ENCODE results near the gene NR6A1.

The NR6A1 gene

DNA sequence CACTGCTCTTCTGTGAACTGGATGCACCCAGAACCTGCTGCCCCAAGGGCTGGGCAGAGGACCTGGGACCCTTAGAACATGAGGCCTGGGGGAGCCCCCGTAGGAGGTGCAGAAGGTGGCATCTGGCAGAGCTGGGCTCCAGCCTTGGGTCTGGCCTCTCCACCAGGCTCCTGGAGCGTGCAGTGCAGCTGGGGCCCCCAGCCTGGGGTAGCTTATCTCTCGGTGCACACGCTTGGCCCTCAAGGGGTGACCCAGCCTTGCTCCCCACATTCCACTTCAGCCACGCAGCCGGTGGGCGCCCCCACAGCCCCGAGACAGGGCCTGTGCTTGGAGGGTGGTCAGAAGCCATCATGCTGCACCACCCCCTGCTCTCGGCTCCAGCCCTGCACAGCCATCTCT, 258.3 kb downstream of the NR6A1 start:
- no peak for DNase-seq

DNA sequence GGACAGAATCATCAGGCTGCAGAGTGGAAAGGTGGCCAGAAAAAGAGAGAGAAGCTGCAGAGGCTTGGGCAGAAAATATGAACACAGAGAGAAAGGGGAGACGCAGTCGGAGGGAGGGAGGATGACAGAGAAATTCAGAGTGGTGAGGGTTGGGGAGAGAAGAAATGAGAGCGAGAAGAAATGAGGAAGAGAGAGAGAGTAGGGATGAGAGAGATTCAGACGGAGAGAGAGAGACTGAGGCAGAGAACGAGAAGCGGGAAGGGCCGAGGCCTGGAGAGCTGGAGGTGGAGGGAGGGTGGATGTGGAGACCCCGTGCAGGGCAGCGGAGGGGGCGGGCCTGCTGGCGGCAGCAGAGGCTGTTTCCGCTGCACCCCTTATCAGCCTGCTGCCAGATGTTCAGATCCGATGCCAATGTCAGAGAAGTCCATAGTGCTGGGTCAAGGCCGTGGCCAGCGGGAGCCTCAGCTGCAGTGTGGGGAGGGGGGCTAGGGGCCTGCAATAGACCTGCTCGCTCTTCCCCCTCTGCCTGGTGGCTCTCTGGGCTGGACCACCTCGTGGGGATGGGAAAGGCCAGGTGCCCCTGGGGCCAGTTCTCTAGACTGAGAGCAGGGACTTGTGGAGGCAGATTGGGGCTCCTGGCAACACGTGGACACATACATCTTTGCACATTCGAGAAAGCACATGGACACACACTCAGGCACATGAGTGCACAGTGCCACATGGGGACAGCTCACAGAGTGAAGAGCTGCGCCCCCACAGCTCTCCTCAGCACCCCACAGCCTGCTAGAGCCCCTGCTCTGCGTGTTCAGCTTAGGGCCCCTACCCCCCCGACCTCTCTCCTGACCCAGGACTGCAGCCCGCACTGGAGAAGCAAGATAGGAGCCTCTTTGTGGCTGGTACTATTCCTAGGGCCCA, 259.0 kb downstream of the NR6A1 start:
- no peak for DNase-seq

DNA sequence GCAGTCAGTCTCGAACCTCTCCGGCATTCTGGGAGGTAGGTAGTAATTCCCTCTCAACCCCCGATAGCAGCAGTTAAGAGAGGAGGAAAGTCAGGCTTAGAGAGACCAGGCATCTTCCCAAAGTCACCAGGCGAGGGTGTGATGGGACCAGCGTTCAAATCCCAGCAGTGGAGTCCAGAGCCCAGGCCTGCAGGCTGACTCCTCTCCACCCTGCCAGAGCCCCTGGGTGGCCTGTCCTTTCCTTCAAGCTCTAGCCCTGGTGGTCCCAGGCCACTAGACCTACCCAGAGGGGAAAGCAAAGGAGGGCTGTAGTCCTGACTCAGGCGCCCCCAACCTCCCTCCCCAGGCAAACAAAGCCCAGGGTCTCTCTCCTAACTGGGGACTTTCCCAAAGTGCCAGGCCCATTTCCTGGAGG, 259.7 kb downstream of the NR6A1 start:
- no peak for DNase-seq

GRCh38 chr9:124510650-124511425, 260.3 kb downstream of the NR6A1 start:
- no peak for DNase-seq

- no peak for DNase-seq
Measured at GRCh38 chr9:124507880-124508423, 263.2 kb downstream of the NR6A1 start.

DNA sequence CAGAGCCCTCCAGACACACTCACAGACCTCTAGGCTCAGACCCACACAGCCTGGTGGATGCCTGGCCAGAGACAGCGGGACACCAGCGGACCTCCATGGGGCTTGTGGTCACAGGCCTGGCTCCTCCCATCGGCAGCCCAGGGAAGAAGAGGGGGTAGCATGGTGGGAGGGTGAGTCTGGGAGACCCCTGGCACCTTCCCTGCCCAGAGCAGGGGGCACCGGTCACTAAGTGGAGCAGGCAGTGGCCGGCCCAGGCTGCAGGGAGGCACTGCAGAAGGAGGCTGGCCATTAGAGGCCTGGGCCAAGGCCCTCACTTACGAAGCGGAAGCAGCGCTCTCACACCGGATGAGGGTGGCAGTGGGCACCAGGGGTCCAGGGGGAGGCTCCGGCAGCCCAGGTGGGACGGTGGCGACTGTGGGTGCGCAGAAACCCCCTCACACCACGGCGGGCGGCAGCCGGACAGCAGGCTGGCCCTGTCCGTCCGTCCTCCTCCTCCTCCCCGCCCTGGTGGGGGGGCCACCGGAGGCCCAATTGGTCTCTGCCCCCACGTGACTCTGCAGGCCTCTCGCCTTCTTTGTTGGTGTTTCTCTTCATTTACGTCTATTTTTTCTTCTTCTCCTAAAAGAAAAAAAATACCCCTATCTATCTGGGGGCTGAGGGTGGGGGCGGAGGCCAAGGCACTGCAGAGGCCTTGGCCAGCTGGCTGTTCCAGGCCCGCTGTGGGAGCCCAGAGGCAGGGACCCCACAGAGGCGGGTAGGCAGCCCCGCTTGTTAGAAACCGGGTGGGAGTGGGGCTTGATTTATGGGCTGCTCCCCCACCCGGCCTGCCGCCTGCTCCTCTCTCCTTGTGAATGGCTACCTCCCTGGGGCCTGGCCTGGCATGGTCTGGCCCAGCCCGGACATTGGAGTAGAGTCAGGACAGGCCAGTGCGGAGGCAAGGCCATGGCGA, 263.9 kb downstream of the NR6A1 start, which contains the start of gene NR5A1:
Gene NR5A1 (minus strand): TSS at position 469 of the 949 bp plus-strand sequence. CDS start 4,004 bp downstream, outside the sequence.
- DNase-seq, result no peak

DNA sequence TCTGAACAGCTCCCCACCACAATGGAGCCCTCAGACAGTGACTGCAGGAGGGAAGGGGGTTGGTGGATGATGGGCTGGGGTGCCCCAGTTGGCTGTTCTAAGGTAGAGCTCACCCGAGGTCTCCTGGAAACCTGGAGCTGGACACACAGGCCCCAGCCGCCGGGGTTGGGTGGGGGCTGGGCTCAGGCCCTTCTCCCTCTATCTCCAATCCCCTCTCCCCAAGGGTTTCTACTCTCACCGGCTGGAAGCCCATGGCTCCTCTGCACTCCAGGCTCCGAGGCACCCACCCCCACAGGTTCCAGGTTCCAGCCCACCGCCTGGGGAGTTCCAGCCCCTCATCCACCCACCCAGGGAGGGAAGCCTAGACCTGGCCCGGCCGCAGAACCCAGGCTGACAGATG, 264.7 kb downstream of the NR6A1 start:
- no peak for DNase-seq

- DNase-seq, result no peak
Measured at GRCh38 chr9:124505901-124506346, 265.2 kb downstream of the NR6A1 start.

- DNase-seq, result no peak
Measured at GRCh38 chr9:124505006-124505900, 265.9 kb downstream of the NR6A1 start.

DNA sequence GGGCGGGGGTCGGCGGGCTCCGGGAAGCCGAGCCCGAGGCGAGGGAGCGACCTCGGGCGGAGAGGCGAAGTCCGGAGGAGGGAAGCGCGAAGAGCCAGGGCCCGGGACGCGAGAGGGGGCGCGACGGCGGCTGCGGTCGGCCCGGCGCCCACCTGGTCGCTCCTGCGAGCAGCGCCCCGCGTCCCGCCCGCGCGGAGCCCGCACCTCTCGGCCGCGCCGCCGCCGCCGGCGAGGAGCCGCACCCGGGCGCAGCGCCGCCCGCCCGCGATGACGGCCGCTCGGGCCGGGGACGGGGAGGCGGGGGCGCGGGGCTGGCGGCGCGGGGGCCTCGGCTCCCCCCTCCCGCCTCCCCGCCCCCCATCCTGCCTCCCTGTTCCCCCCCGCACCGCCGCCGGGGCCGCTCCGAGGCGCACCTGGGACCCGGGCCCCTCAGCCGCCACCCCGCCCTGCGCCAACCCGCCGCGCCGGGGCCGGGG, 266.5 kb downstream of the NR6A1 start:
- no peak for DNase-seq

- DNase-seq, result no peak
Measured at GRCh38 chr9:124503713-124504529, 267.2 kb downstream of the NR6A1 start.

DNA sequence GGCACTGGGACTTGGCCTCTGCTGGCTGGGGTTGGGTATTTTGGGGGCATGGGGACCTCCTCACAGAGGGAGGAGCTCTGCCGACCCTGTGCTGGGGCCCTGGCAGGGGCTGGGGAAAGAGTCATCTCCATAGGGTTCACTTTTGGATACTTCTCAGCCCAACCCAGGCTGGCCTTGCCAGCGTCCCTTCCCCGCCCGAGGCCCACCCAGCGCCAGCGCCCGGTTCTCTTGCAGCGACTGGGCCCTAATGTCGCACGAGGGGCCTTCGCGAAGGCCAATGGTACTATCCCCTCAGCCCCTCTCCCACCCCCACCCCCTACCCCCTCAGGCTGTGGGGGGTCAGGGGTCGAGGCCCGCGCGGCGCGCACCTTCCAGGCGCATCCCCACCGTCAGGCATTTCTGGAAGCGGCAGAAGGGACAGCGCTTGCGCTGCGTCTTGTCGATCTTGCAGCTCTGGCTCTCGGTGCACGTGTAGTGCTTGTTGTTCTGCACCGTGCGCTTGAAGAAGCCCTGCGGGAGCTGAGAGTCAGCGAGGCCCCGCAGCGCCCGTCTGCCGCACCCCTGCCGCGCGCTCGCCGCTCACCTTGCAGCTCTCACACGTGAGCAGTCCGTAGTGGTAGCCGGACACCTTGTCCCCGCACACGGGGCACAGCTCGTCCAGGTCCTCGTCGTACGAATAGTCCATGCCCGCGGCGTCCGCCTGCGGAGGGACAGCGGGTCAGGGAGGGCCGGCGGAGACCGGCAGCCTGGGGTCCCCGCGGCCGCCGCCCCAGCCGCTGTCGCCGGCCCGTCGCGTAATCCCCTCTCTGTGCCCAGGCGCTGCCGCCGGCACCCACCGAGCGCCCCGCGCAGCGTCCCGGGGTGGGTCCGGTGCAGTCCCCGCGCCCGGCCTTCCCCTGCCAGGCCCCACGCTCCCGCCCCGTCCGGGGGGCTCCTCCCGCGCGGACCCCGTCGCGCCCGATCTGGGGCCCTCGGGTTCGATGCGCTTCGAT, 268.1 kb downstream of the NR6A1 start:
- DNase-seq, result no peak

- DNase-seq, result no peak
Measured at GRCh38 chr9:124501771-124502320, 269.3 kb downstream of the NR6A1 start.

GRCh38 chr9:124500796-124501611, 270.1 kb downstream of the NR6A1 start:
- no peak for DNase-seq

GRCh38 chr9:124500028-124500795, 270.9 kb downstream of the NR6A1 start:
- DNase-seq, result no peak

DNA sequence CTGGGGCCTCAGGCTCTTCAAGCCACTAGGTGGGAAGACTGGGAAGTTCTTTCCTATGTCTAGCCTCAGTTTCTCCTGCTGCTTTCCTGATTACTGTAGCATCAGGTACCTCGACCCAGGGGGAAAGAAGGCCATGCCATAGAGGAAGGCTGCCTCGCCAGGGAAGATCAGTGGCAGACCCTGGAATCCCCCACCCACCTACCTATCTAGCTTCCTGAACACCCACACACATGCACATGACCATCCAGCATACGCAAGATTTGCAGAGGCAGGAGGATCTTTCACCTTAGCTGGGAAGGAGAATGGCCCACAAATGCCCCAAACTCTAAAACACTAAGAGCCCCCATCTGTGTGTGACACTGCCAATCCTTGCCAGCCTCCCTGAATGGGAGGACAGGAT, 271.9 kb downstream of the NR6A1 start:
- no peak for DNase-seq
